ENCODE measurements around the gene TFCP2L1. TPM values are rescaled to one million over a fixed set of nuclear protein-coding genes. Genes with fewer than 3 reads are reported as not detected.

TFCP2L1 gene
- total and polyA plus RNA-seq, 2 donors (not counting 1 experiment from before 2014, with no cell fraction given), result not detected

DNA sequence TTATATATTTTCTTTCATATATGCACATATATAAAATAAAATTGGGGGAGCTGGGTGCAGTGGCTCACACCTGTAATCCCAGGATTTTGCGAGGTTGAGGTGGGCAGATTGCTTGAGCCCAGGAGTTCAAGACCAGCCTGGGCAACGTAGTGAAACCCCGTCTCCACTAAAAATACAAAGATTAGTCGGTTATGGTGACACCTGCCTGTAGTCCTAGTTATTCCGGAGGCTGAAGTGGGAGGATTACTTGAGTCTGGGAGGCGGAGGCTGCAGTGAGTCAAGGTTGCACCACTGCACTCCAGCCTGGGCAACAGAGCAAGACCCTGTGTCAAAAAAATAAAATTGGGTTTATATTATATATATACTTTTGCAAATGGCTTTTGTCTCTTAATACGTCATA lies 39.6 kb upstream of the TFCP2L1 start:
- Histone ChIP-seq H3K36me3 (ENCODE audit: control insufficient read depth, insufficient read depth, low read length) (no peaks in the 10 kb centered on the region), H3K4me1 (ENCODE audit: control insufficient read depth, extremely low read depth, insufficient read depth, low read length) (no peaks in the 10 kb centered on the region), H3K4me2 (ENCODE audit: extremely low read depth, insufficient read depth, low read length) (no peak overlapping the region), H3K27ac (ENCODE audit: insufficient read depth, low read length) (no peak overlapping the region), H3K79me2 (ENCODE audit: control insufficient read depth, insufficient read depth, low read length) (no peaks in the 10 kb centered on the region), H3K9me3 (ENCODE audit: control insufficient read depth, insufficient read depth, low read depth, low read length) (no peaks in the 10 kb centered on the region), H3K9ac (ENCODE audit: insufficient read depth, low read length) (no peak overlapping the region), H2AFZ (ENCODE audit: low read length) (no peak overlapping the region), H4K20me1 (ENCODE audit: control insufficient read depth, extremely low read depth, insufficient read depth, low read length) (no peaks in the 10 kb centered on the region), H3K27me3 (ENCODE audit: control insufficient read depth, insufficient read depth, low read length) (no peaks in the 10 kb centered on the region), H3K4me3 (replicated peaks in 1 of 4; ENCODE audit: control extremely low read depth in 1 of 4, insufficient read depth in 1 of 4, low read depth in 3 of 4, low read length in 4 of 4) (no peak overlapping the region)
- no peak for DNase-seq (ENCODE audit: low read depth in 2 of 2)
- TF ChIP-seq EZH2 (IDR thresholded peaks at IDR 0.05; ENCODE audit: low read length, missing control alignments), result no peak
- TF ChIP-seq, protein P1, sequence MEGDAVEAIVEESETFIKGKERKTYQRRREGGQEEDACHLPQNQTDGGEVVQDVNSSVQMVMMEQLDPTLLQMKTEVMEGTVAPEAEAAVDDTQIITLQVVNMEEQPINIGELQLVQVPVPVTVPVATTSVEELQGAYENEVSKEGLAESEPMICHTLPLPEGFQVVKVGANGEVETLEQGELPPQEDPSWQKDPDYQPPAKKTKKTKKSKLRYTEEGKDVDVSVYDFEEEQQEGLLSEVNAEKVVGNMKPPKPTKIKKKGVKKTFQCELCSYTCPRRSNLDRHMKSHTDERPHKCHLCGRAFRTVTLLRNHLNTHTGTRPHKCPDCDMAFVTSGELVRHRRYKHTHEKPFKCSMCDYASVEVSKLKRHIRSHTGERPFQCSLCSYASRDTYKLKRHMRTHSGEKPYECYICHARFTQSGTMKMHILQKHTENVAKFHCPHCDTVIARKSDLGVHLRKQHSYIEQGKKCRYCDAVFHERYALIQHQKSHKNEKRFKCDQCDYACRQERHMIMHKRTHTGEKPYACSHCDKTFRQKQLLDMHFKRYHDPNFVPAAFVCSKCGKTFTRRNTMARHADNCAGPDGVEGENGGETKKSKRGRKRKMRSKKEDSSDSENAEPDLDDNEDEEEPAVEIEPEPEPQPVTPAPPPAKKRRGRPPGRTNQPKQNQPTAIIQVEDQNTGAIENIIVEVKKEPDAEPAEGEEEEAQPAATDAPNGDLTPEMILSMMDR (conservative IDR thresholded peaks at IDR 0.05 in 1 of 2, IDR thresholded peaks at IDR 0.05 in 1 of 2; ENCODE audit: low read depth in 1 of 2, low read length in 2 of 2), result no peak

DNA sequence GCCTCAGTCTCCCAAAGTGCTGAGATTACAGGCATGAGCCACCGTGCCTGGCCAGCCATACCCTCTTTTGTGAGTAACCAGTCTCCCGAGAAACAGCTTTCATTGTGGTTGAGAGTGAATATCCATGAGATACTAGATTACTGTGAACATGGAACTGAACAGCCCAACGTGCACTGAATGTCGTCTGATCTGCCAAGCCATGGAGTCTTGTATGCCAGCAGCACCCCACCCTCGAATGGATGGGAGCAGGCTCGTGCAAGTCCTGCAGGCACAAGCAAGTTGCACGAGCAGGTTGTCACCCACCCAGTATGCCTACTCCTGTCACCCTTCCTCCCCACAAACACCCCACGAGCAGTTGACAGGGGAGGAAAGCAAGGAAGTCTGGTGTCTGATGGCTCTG lies 36.5 kb upstream of the TFCP2L1 start:
- no peaks in the 10 kb centered on the region for H4K20me1 ChIP-seq (ENCODE audit: control insufficient read depth, extremely low read depth, insufficient read depth, low read length)
- H3K79me2 ChIP-seq (ENCODE audit: control insufficient read depth, insufficient read depth, low read length), result no peaks in the 10 kb centered on the region
- no peak for DNase-seq (ENCODE audit: low read depth in 2 of 2)
- no peaks in the 10 kb centered on the region for H3K4me1 ChIP-seq (ENCODE audit: control insufficient read depth, extremely low read depth, insufficient read depth, low read length)
- H3K9ac ChIP-seq (ENCODE audit: insufficient read depth, low read length), result no peak overlapping the region
- H3K27me3 ChIP-seq (ENCODE audit: control insufficient read depth, insufficient read depth, low read length), result no peaks in the 10 kb centered on the region
- no peak overlapping the region for H3K27ac ChIP-seq (ENCODE audit: insufficient read depth, low read length)
- TF ChIP-seq, protein P1 (conservative IDR thresholded peaks at IDR 0.05 in 1 of 2, IDR thresholded peaks at IDR 0.05 in 1 of 2; ENCODE audit: low read depth in 1 of 2, low read length in 2 of 2), result no peak
- TF ChIP-seq EZH2 (IDR thresholded peaks at IDR 0.05; ENCODE audit: low read length, missing control alignments), result no peak
- no peak overlapping the region for H3K4me3 ChIP-seq (replicated peaks in 1 of 4; ENCODE audit: control extremely low read depth in 1 of 4, insufficient read depth in 1 of 4, low read depth in 3 of 4, low read length in 4 of 4)
- H3K36me3 ChIP-seq (ENCODE audit: control insufficient read depth, insufficient read depth, low read length), result no peaks in the 10 kb centered on the region
- no peak overlapping the region for H2AFZ ChIP-seq (ENCODE audit: low read length)
- H3K4me2 ChIP-seq (ENCODE audit: extremely low read depth, insufficient read depth, low read length), result no peak overlapping the region
- no peaks in the 10 kb centered on the region for H3K9me3 ChIP-seq (ENCODE audit: control insufficient read depth, insufficient read depth, low read depth, low read length)

DNA sequence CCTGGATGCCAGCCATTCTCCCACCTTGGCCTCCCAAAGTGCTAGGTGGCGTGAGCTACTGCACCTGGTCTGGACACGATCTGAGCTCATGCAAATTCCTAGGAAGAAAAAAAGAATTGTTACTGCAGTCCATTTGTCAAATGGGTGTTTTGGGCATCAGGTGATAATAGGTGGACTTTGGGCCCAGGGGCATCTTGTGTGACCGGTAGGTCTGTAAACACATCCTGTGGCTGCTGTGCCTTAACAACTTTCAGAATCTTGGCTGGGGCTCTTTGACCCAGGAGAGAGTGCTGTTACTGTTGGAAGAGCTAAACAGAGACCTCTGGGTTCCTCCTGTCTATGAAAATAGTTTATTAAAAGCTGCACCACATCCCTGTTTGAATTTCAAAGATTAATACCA lies 34.9 kb upstream of the TFCP2L1 start:
- H3K27me3 ChIP-seq (ENCODE audit: control insufficient read depth, insufficient read depth, low read length), result no peaks in the 10 kb centered on the region
- no peaks in the 10 kb centered on the region for H3K4me1 ChIP-seq (ENCODE audit: control insufficient read depth, extremely low read depth, insufficient read depth, low read length)
- no peaks in the 10 kb centered on the region for H3K36me3 ChIP-seq (ENCODE audit: control insufficient read depth, insufficient read depth, low read length)
- no peak overlapping the region for H3K4me3 ChIP-seq (replicated peaks in 1 of 4; ENCODE audit: control extremely low read depth in 1 of 4, insufficient read depth in 1 of 4, low read depth in 3 of 4, low read length in 4 of 4)
- no peak overlapping the region for H3K9ac ChIP-seq (ENCODE audit: insufficient read depth, low read length)
- no peak overlapping the region for H3K27ac ChIP-seq (ENCODE audit: insufficient read depth, low read length)
- DNase-seq (ENCODE audit: low read depth in 2 of 2), result no peak
- H3K79me2 ChIP-seq (ENCODE audit: control insufficient read depth, insufficient read depth, low read length), result no peaks in the 10 kb centered on the region
- no peak overlapping the region for H2AFZ ChIP-seq (ENCODE audit: low read length)
- H3K9me3 ChIP-seq (ENCODE audit: control insufficient read depth, insufficient read depth, low read depth, low read length), result no peaks in the 10 kb centered on the region
- no peaks in the 10 kb centered on the region for H4K20me1 ChIP-seq (ENCODE audit: control insufficient read depth, extremely low read depth, insufficient read depth, low read length)
- TF ChIP-seq, protein P1 (conservative IDR thresholded peaks at IDR 0.05 in 1 of 2, IDR thresholded peaks at IDR 0.05 in 1 of 2; ENCODE audit: low read depth in 1 of 2, low read length in 2 of 2), result no peak
- no peak for TF ChIP-seq EZH2 (IDR thresholded peaks at IDR 0.05; ENCODE audit: low read length, missing control alignments)
- H3K4me2 ChIP-seq (ENCODE audit: extremely low read depth, insufficient read depth, low read length), result no peak overlapping the region

All from fibroblast of lung (primary cell).